GM19351 (cell line): ENCODE results near the gene TPH2.

Experiments used
- ATAC-seq: cut with Tn5 transposase; IDR thresholded peaks from one replicate; pipeline ENCODE4 v1.9.1; 2021; ENCODE audit warnings: mild to moderate bottlenecking, moderate library complexity; ENCODE audit not compliant: unreplicated experiment

The TPH2 gene

GRCh38 chr12:71958457-71958856, 19.8 kb downstream of the TPH2 start:
- ATAC-seq = no peak

DNA sequence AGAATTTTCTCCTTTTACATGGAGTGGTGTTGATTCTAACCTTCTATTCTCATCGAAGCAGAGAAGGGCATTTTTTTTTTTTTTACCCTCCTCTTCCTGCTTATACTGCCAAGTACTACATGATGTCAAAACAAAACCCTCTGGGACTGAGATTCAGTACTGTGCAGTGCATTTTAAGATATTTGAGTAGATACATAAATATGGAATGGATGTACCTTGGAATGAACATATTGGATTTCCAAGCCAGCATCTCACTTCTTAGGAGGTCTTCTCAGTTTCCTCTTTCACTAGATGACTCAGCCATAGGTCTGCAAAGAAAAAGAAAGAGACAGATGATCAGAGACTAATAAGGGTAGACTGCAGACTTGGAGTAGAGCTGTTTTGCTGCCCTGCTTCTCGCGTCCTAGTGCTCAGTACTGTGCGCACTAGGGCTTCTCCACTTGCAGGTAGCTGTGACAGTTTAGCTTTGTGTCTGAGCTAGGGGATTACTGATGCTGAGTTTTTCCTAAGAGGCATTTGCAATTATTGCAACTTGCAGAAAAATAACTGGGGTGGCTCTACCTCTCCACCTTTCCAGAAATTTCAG, 20.4 kb downstream of the TPH2 start:
- ATAC-seq = no peak

DNA sequence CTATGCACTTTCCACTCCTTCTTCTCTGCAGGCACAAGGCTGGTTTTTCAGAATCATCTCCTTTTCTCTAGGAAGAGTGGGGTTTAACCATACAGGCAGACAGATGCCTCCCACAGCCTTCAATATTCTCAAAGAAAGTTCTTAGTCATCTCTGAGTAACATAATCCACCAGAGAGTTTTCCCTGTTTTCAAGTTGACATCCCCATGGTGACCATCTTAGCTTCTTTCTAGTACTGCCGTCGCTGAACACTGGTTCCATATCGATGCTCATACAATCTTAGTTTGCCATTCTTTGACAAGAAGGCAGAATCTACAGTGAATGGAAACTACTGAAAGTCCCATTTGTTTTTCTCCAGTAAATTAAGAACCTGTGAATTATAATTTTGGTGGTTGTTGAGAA, 28.6 kb downstream of the TPH2 start:
- no peak for ATAC-seq

DNA sequence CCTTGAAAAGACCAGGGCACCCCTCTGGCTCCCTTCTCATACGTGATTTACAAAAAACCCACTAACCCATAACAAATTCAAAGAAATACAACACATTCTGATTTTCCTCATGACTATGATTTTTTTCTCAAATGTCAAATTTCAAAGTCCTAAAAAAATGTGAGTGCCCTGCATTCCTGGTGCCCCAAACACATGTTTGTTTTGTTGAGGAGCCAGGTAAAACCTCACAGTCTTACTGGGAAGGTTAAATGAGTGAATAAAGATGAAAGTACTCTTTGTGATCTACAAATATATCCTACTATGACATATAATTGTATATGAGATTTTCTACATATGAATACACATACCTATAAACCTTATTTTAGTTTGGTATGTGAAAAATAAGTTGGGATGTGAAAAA, 30.7 kb downstream of the TPH2 start:
- no peak for ATAC-seq

DNA sequence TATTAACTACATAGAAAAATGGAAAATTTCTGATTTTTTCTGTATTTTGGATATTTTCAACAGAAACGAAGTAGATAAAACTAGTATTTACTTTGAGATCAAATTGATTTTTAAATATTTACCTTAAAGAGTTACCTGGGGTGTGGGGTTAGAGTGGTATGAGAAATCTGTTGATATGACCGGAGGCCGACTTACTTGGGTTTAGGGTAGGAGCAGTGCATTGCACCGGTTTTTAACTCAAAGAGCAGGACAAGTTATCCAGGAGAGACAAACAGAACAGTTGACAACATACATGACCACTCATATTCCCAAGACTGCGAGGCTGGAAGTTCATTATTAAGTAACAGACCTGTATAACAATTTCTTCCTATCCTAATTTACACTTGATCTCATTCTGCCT, 31.4 kb downstream of the TPH2 start:
- no peak for ATAC-seq

DNA sequence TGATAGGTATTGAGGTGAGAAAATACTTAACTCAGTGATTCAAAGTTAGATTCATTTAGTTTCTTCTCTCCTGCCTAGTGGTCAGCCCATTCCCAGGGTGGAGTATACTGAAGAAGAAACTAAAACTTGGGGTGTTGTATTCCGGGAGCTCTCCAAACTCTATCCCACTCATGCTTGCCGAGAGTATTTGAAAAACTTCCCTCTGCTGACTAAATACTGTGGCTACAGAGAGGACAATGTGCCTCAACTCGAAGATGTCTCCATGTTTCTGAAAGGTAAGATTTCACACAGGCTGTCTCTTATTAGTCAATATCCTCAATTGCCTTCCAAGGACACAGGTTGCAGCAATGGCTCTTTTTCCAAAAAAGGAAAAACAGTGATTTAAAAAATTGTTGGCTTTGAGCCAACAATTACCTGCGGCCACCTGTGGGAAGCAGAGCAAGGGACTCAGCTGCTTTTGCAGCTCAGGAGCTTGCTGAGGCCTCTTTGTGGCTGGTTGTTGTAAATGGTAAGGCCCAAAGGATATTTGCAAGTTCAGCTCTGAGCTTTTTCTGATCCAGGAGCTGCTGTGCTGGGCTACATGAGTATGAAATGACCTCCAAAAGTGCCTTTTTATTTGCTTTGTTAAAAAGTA, 33.9 kb downstream of the TPH2 start:
- no peak for ATAC-seq

DNA sequence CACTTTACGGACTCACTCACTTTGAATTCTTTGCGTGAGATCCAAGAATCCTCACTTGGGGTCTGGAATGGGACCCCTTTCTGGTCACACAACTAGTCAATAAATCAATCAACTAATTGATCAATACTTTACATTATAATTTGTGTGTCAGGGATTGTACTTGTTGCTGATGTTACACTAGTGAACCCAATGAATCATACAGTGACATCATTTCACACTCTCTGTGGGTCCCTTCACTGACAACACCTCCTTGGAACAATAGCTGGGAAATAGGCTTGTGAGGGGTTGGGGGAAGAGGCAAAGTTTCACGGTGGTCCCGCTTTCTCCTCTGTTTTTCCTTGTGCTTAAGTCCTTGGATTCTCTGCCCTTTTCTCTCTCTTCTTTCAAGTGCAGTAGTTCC, 35.0 kb downstream of the TPH2 start:
- ATAC-seq = no peak

DNA sequence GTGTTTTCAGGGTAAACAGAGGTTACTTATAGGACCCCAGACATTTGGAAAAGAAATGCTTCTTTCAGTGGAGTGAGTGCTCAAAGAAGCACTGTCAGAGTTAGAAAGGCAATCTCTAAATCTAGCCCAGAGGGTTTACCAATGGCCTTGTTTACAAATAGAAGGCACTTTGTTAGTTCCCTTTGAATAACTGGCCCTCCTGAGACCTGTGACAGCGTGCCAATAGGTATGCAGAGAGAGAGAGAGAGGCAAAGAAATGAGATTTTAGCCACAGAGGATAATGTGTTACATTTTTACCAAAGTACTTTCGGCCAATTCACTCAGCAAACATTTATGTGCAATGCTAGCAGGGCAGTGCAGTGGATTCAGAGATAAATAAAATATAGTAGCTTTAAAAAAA, 41.9 kb downstream of the TPH2 start:
- no peak for ATAC-seq

DNA sequence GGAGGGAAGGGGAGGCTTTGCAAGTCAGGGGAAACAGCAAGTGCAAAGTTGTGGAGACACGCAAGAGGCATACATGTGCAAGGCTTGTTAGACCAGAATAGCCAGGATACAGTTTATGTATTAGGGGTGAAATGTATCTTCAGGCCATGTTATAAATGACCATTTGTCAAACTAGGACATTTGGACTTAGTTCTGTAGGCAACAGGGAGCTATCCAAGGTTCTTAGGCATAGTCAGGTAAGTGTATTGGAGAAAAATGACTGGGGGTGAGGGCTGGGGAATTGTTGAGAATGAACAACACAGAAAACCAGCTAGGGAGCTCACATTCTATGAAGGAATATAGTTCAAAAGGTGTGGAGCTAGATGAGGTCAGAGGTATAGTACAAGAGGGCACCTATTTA, 42.5 kb downstream of the TPH2 start:
- ATAC-seq = no peak

GRCh38 chr12:71994715-71995114, 56.1 kb downstream of the TPH2 start:
- ATAC-seq = no peak

DNA sequence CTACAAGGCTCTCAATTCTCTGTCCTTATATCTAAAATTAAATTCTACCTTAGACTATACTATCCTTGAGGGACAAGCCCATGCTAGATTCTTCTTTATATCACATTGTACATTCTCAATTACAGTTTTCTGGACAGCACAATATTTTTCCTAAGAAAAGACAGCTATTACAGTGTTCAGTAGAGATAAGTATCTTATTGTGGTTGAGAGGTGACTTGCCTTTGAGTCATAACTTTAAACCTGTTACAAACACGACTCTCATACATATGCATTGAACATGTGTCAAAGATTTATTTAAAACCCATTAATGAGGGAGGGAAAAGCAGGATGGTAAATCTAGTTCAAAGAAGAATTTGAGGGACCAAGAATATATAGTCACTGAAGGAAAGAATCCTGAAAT, 61.1 kb downstream of the TPH2 start:
- ATAC-seq = no peak

- ATAC-seq = no peak
Observed at GRCh38 chr12:72000969-72001648, 62.5 kb downstream of the TPH2 start.

GRCh38 chr12:72006766-72007165, 68.1 kb downstream of the TPH2 start:
- no peak for ATAC-seq

GRCh38 chr12:72010356-72010755, 71.7 kb downstream of the TPH2 start:
- ATAC-seq = no peak

DNA sequence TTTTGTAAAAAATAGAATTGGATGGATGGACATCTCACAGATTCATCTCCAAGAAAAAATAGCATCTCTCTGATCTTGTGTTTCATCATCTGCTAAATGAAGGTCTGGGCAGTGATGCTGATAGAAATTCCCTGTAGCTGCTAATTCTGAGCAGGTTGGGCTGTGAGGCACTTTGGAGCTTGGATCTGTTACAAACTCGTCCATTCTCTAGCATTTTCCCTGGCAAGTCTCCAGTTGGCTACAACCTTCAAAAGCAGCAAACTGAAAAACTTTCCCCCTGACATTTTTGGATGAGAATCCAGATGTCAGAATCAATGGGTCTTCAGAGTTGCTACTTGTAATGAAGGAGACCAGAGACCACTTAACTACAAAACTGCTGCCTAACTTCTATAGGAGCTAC, 72.7 kb downstream of the TPH2 start:
- ATAC-seq = no peak

DNA sequence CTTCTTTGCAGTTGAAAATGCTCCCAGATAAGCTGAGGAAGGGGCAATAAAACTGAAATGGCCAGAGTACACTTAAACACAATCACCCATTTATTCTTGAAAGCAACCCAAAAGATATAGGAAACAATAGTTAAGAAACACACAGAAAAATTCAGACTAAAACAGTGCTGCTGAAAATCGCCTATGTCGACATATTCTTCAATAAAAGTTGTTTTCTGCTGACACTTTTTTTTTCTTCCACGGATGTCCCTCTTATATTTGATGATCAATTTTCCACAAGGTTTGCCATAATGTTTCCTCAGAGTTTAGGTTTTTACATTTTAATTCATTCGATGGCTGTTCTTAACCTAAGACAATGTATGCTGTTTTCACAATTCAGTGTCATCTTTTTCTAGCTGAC, 74.2 kb downstream of the TPH2 start:
- no peak for ATAC-seq

DNA sequence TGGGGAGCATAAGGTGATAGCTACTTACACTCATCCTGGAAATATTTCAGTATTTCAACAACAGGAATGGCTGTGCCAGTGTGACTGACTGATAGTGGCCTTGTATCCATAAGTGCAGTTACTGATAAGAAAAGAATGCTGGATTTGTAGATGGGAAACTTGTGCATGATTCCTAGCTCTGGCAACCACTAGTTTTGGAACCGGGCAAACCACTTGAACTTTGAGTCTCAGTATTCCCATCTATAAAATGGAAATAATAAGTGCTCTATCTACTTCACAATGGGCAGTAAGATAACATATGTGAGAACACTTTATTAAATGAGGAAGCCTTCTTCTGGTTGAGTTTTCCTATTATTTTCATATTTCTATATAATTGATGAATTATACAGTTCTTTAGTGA, 77.2 kb downstream of the TPH2 start:
- no peak for ATAC-seq

DNA sequence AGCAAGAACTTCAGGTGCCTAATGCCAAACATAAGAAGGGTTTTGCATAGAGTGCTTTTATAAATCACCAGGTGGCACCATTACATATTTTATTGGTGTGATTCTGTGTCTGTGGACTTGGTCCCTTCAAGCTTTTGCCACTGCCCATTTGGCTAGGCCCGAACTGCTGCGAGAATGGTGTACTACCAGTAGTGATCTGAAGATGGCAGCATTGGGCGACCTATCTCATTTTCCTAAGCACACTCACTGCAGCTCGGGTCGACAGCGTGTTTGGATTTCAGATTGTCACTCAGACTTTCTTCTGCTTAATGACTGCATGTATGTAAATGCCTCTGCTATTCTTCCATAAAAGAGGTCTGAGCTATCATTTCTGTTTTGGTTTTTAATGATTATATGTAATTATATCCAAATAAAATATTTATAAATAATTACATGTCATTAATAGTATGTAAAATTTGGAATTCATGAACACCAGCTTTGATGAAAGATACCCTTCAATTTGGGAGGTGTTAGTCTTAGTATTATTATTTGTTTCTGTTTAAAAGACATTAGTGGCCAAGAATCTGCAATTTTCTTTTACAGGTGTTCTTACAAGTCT, 78.5 kb downstream of the TPH2 start:
- ATAC-seq = peak; percentile 98

DNA sequence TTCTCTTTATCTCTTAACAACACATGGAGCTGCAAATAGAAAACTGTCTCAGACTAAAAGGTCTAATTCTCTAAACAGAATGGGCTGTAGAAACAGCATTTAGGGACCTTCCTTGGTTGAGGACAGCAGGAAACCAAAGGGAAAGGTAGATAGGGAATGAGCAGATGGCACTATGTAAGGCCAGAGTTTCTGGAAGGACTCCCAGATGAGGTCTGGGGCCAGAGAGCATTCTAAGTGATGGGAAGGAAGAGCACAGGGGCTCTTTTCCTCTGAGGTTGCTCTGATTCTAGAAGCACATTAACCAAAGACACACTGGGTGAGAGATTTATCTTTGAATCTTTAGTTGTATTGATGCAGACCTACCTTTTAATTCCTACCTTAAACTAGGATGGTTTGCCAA, 79.4 kb downstream of the TPH2 start:
- ATAC-seq = no peak

GRCh38 chr12:72024613-72025012, 86.0 kb downstream of the TPH2 start:
- no peak for ATAC-seq

GRCh38 chr12:72025524-72025923, 86.9 kb downstream of the TPH2 start:
- ATAC-seq = no peak

- ATAC-seq = no peak
Observed at GRCh38 chr12:72028966-72029365, 90.3 kb downstream of the TPH2 start.
